Kidney glomerular epithelial cell (primary cell): ENCODE measurements around the gene SRP68.
"Not testable (repeated sequence)": the region's sequence is repeated elsewhere in the genome, so short reads cannot be mapped to it uniquely, and the experiment has no call there.

Experiments
- DNase-seq: peaks from one replicate; lab custom pipeline; 2025; lab: John Stamatoyannopoulos, UW

SRP68 gene

GRCh38 chr17:76089680-76090516, 17.6 kb upstream of the SRP68 start:
- no peak for DNase-seq

GRCh38 chr17:76088868-76089576, 16.7 kb upstream of the SRP68 start:
- DNase-seq: no peak

- DNase-seq: no peak
Observed at GRCh38 chr17:76088041-76088867, 15.9 kb upstream of the SRP68 start.

GRCh38 chr17:76087531-76087930, 15.2 kb upstream of the SRP68 start:
- DNase-seq: no peak

GRCh38 chr17:76086384-76086783, 14.1 kb upstream of the SRP68 start:
- no peak for DNase-seq

GRCh38 chr17:76085731-76086366, 13.5 kb upstream of the SRP68 start:
- no peak for DNase-seq

GRCh38 chr17:76085066-76085730, 12.9 kb upstream of the SRP68 start:
- DNase-seq: no peak

- DNase-seq: no peak
Observed at GRCh38 chr17:76083536-76084182, 11.3 kb upstream of the SRP68 start.

GRCh38 chr17:76082326-76083251, 10.3 kb upstream of the SRP68 start:
- no peak for DNase-seq

GRCh38 chr17:76081295-76082210, 9.2 kb upstream of the SRP68 start:
- DNase-seq: no peak

- no peak for DNase-seq
Observed at GRCh38 chr17:76080768-76081287, 8.5 kb upstream of the SRP68 start.

GRCh38 chr17:76079956-76080767, 7.8 kb upstream of the SRP68 start:
- DNase-seq: no peak

- DNase-seq: no peak
Observed at GRCh38 chr17:76079535-76079955, 7.2 kb upstream of the SRP68 start.

- no peak for DNase-seq
Observed at GRCh38 chr17:76078860-76079534, 6.7 kb upstream of the SRP68 start, which contains the start of gene ZACN. ZACN (plus strand) TSS chr17:76079182; CDS start chr17:76079265, 83 bp downstream.

GRCh38 chr17:76078370-76078769, 6.1 kb upstream of the SRP68 start:
- DNase-seq: not testable (repeated sequence)

- DNase-seq: no peak
Observed at GRCh38 chr17:76077584-76078110, 5.3 kb upstream of the SRP68 start.
